PC-9 (cell line): ENCODE data around the gene PRKD1. TPM values are rescaled to one million over a fixed set of nuclear protein-coding genes. Genes with fewer than 3 reads are reported as not detected.

Experiments used
- BruUV-seq: library from RNA; stranded (reverse); fragments of 400-500 nt; replicated peaks from 2 replicates; lab custom pipeline; 2021; lab: Mats Ljungman, UMichigan
- CTCF ChIA-PET: fragments of 300-600 bp; sonication (Branson Sonifier 250); formaldehyde crosslinking; loops from one replicate; lab custom pipeline; 2022; ENCODE audit warnings: antibody characterized with exemption; lab: Charles Lee
- POLR2A ChIA-PET: fragments of 300-600 bp; sonication (Branson Sonifier 250); formaldehyde crosslinking; loops from one replicate; lab custom pipeline; 2022; ENCODE audit warnings: antibody characterized with exemption; ENCODE audit not compliant: unreplicated experiment; lab: Charles Lee
- DNase-seq, 2 experiments: peaks; one replicate each; pipeline versions ENCODE4 v3.0.0 to v3.0.0-alpha.2; 2015 to 2022; ENCODE audit warnings: mixed read lengths in 1 of 2
- H2AFZ ChIP-seq: fragments of 200-600 bp; sonication (generic); 2 replicates; pipeline ENCODE4 v1.8.1; 2017; ENCODE audit warnings: antibody characterized with exemption
- H3F3A ChIP-seq: fragments of 200-600 bp; sonication (generic); 2 replicates; pipeline ENCODE4 v1.8.1; 2017; ENCODE audit warnings: antibody characterized with exemption, mild to moderate bottlenecking, low read depth; ENCODE audit not compliant: insufficient read depth
- H3K27ac ChIP-seq: fragments of 200-600 bp; sonication (generic); 2 replicates; pipeline ENCODE4 v1.6.1; 2016; ENCODE audit warnings: mixed run types
- H3K27me3 ChIP-seq: fragments of 200-600 bp; sonication (generic); 2 replicates; pipeline ENCODE4 v1.6.1; 2016; ENCODE audit warnings: low read depth, mixed run types; ENCODE audit not compliant: insufficient read depth
- H3K36me3 ChIP-seq: fragments of 200-600 bp; sonication (generic); 2 replicates; pipeline ENCODE4 v1.6.1; 2016; ENCODE audit warnings: low read depth, mixed run types
- H3K4me1 ChIP-seq: fragments of 200-600 bp; sonication (generic); replicated peaks from 2 replicates; pipeline ENCODE4 v1.6.1; 2016; ENCODE audit warnings: mixed run types; ENCODE audit not compliant: insufficient read depth
- H3K4me2 ChIP-seq: fragments of 200-600 bp; sonication (generic); 2 replicates; pipeline ENCODE4 v1.6.1; 2017; ENCODE audit warnings: mixed run types
- H3K4me3 ChIP-seq: fragments of 200-600 bp; sonication (generic); 2 replicates; pipeline ENCODE4 v1.6.1; 2016; ENCODE audit warnings: mixed run types
- H3K79me2 ChIP-seq: fragments of 200-600 bp; sonication (generic); 2 replicates; pipeline ENCODE4 v1.6.1; 2017; ENCODE audit warnings: low read depth, mixed run types
- H3K9me2 ChIP-seq: fragments of 200-600 bp; sonication (generic); 2 replicates; pipeline ENCODE4 v1.8.1; 2017; ENCODE audit warnings: mild to moderate bottlenecking; ENCODE audit not compliant: insufficient read depth
- H3K9me3 ChIP-seq: fragments of 200-600 bp; sonication (generic); 2 replicates; pipeline ENCODE4 v1.8.1; 2016; ENCODE audit warnings: low read depth; ENCODE audit not compliant: insufficient read depth
- H4K20me1 ChIP-seq: fragments of 200-600 bp; sonication (generic); 2 replicates; pipeline ENCODE4 v1.8.1; 2017; ENCODE audit not compliant: insufficient read depth
- EZH2 ChIP-seq: fragments of 200-600 bp; sonication (generic); IDR thresholded peaks from 2 replicates; pipeline ENCODE4 v1.8.0; 2017; ENCODE audit warnings: antibody characterized with exemption, low read depth
- intact Hi-C: fragments of 100-400 bp; cut with micrococcal nuclease; formaldehyde crosslinking; loops from one replicate; pipeline ENCODE4 v1.10.0; 2022; ENCODE audit not compliant: unreplicated experiment
- total RNA-seq: library from RNA; stranded (reverse); gene quantifications from 2 replicates; pipeline ENCODE4 v1.2.3, GENCODE V29; 2021
- TF ChIP-seq, protein P1 (sequence below): fragments of 200-600 bp; sonication (generic); conservative IDR thresholded peaks from 2 replicates; pipeline ENCODE4 v1.6.1; 2017; ENCODE audit warnings: mixed run types, antibody characterized with exemption, mild to moderate bottlenecking, moderate library complexity

Gene PRKD1
- total RNA-seq, 1 experiment from 2014 or later, result 0.98 TPM

GRCh38 chr14:29527286-29527685 lies 400.4 kb downstream of the PRKD1 start:
- H3K4me2 ChIP-seq, result no peak overlapping the region
- ChIA-PET CTCF (no interaction called here), POLR2A (no interaction called here)
- H3K36me3 ChIP-seq, result no peaks in the 10 kb centered on the region
- no peak overlapping the region for H3K4me3 ChIP-seq
- no peaks in the 10 kb centered on the region for H3F3A ChIP-seq
- H3K79me2 ChIP-seq, result no peaks in the 10 kb centered on the region
- no peaks in the 10 kb centered on the region for H3K9me3 ChIP-seq
- H4K20me1 ChIP-seq, result no peaks in the 10 kb centered on the region
- H3K27me3 ChIP-seq, result no peaks in the 10 kb centered on the region
- BruUV-seq, result no TSS peak
- no peak overlapping the region for H2AFZ ChIP-seq
- no peaks in the 10 kb centered on the region for H3K9me2 ChIP-seq
- TF ChIP-seq, protein P1, sequence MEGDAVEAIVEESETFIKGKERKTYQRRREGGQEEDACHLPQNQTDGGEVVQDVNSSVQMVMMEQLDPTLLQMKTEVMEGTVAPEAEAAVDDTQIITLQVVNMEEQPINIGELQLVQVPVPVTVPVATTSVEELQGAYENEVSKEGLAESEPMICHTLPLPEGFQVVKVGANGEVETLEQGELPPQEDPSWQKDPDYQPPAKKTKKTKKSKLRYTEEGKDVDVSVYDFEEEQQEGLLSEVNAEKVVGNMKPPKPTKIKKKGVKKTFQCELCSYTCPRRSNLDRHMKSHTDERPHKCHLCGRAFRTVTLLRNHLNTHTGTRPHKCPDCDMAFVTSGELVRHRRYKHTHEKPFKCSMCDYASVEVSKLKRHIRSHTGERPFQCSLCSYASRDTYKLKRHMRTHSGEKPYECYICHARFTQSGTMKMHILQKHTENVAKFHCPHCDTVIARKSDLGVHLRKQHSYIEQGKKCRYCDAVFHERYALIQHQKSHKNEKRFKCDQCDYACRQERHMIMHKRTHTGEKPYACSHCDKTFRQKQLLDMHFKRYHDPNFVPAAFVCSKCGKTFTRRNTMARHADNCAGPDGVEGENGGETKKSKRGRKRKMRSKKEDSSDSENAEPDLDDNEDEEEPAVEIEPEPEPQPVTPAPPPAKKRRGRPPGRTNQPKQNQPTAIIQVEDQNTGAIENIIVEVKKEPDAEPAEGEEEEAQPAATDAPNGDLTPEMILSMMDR, result no peak
- TF ChIP-seq EZH2, result no peak
- H3K27ac ChIP-seq, result no peak overlapping the region
- intact Hi-C loops, result loop anchor here (10.0 kb wide), 1 partner anchor 502 kb away; no protein-coding TSS in a partner anchor
- no peak for DNase-seq
- no peaks in the 10 kb centered on the region for H3K4me1 ChIP-seq
